Measurements from ENCODE around the gene PKIB.
"Not testable (repeated sequence)": the region's sequence is repeated elsewhere in the genome, so short reads cannot be mapped to it uniquely, and the experiment has no call there.

PKIB gene

GRCh38 chr6:122609881-122610689 is at the start of gene PKIB:
PKIB (plus strand) TSS chr6:122610405; CDS start chr6:122717795, 107,390 bp downstream.
- Histone ChIP-seq H3K9me3 (ENCODE audit: control insufficient read depth, insufficient read depth, low read length) (no peaks in the 10 kb centered on the region), H3K4me1 (ENCODE audit: insufficient read depth, low read length) (no peaks in the 10 kb centered on the region), H3K9ac (ENCODE audit: low read depth, low read length) (peak within 1 kb of the TSS; percentile 66; the same call in 1 of the 2 replicates), H3K36me3 (ENCODE audit: insufficient read depth, low read length) (no peaks in the 10 kb centered on the region)

- Histone ChIP-seq H3K4me1 (ENCODE audit: insufficient read depth, low read length) (0 out of 2 replicates have a peak, but pooled peaks cover 4% of the 10 kb centered on the region), H3K36me3 (ENCODE audit: insufficient read depth, low read length) (0 out of 2 replicates have a peak, but pooled peaks cover 5% of the 10 kb centered on the region), H3K9me3 (ENCODE audit: control insufficient read depth, insufficient read depth, low read length) (no peaks in the 10 kb centered on the region; the same call in 1 of the 2 replicates)
Measured at GRCh38 chr6:122563364-122564052, 46.7 kb upstream of the PKIB start.

GRCh38 chr6:122564230-122564629 is 46.0 kb upstream of the PKIB start:
- Histone ChIP-seq H3K9ac (ENCODE audit: low read depth, low read length) (no peak overlapping the region), H3K9me3 (ENCODE audit: control insufficient read depth, insufficient read depth, low read length) (no peaks in the 10 kb centered on the region; the same call in 1 of the 2 replicates), H3K36me3 (ENCODE audit: insufficient read depth, low read length) (0 out of 2 replicates have a peak, but pooled peaks cover 6% of the 10 kb centered on the region), H3K4me1 (ENCODE audit: insufficient read depth, low read length) (0 out of 2 replicates have a peak, but pooled peaks cover 4% of the 10 kb centered on the region)

More at GRCh38 chr6:122563364-122564052, 46.7 kb upstream of the PKIB start:
- no peak overlapping the region for H3K9ac ChIP-seq (ENCODE audit: low read depth, low read length)

- Histone ChIP-seq H3K4me1 (ENCODE audit: insufficient read depth, low read length) (0 out of 2 replicates have a peak, but pooled peaks cover 4% of the 10 kb centered on the region), H3K9me3 (ENCODE audit: control insufficient read depth, insufficient read depth, low read length) (peaks cover 4% of the 10 kb centered on the region), H3K36me3 (ENCODE audit: insufficient read depth, low read length) (0 out of 2 replicates have a peak, but pooled peaks cover 6% of the 10 kb centered on the region), H3K9ac (ENCODE audit: low read depth, low read length) (no peak overlapping the region)
Measured at GRCh38 chr6:122565708-122566107, 44.5 kb upstream of the PKIB start.

- Histone ChIP-seq H3K9me3 (ENCODE audit: control insufficient read depth, insufficient read depth, low read length) (peaks cover 9% of the 10 kb centered on the region), H3K36me3 (ENCODE audit: insufficient read depth, low read length) (0 out of 2 replicates have a peak, but pooled peaks cover 6% of the 10 kb centered on the region), H3K9ac (ENCODE audit: low read depth, low read length) (no peak overlapping the region), H3K4me1 (ENCODE audit: insufficient read depth, low read length) (0 out of 2 replicates have a peak, but pooled peaks cover 4% of the 10 kb centered on the region)
Measured at GRCh38 chr6:122567034-122567433, 43.2 kb upstream of the PKIB start.

GRCh38 chr6:122568350-122568749 is 41.9 kb upstream of the PKIB start:
- H3K9me3 ChIP-seq (ENCODE audit: control insufficient read depth, insufficient read depth, low read length), result peaks cover 12% of the 10 kb centered on the region
- H3K9ac ChIP-seq (ENCODE audit: low read depth, low read length), result no peak overlapping the region
- no peaks in the 10 kb centered on the region for H3K4me1 ChIP-seq (ENCODE audit: insufficient read depth, low read length)
- H3K36me3 ChIP-seq (ENCODE audit: insufficient read depth, low read length), result 0 out of 2 replicates have a peak, but pooled peaks cover 6% of the 10 kb centered on the region

- H3K4me1 ChIP-seq (ENCODE audit: insufficient read depth, low read length), result no peaks in the 10 kb centered on the region
- H3K9ac ChIP-seq (ENCODE audit: low read depth, low read length), result no peak overlapping the region
- peaks cover 12% of the 10 kb centered on the region for H3K9me3 ChIP-seq (ENCODE audit: control insufficient read depth, insufficient read depth, low read length)
- 0 out of 2 replicates have a peak, but pooled peaks cover 6% of the 10 kb centered on the region for H3K36me3 ChIP-seq (ENCODE audit: insufficient read depth, low read length)
Measured at GRCh38 chr6:122568797-122569221, 41.4 kb upstream of the PKIB start.

GRCh38 chr6:122569230-122569771 is 40.9 kb upstream of the PKIB start:
- H3K36me3 ChIP-seq (ENCODE audit: insufficient read depth, low read length), result 0 out of 2 replicates have a peak, but pooled peaks cover 6% of the 10 kb centered on the region
- no peaks in the 10 kb centered on the region for H3K4me1 ChIP-seq (ENCODE audit: insufficient read depth, low read length)
- peaks cover 12% of the 10 kb centered on the region for H3K9me3 ChIP-seq (ENCODE audit: control insufficient read depth, insufficient read depth, low read length)
- no peak overlapping the region for H3K9ac ChIP-seq (ENCODE audit: low read depth, low read length)

- no peaks in the 10 kb centered on the region for H3K4me1 ChIP-seq (ENCODE audit: insufficient read depth, low read length)
- peaks cover 15% of the 10 kb centered on the region for H3K9me3 ChIP-seq (ENCODE audit: control insufficient read depth, insufficient read depth, low read length)
- H3K9ac ChIP-seq (ENCODE audit: low read depth, low read length), result no peak overlapping the region
- 0 out of 2 replicates have a peak, but pooled peaks cover 6% of the 10 kb centered on the region for H3K36me3 ChIP-seq (ENCODE audit: insufficient read depth, low read length)
Measured at GRCh38 chr6:122571888-122572287, 38.3 kb upstream of the PKIB start.

GRCh38 chr6:122576888-122577287 is 33.3 kb upstream of the PKIB start:
- Histone ChIP-seq H3K9ac (ENCODE audit: low read depth, low read length) (no peak overlapping the region), H3K9me3 (ENCODE audit: control insufficient read depth, insufficient read depth, low read length) (peaks cover 6% of the 10 kb centered on the region), H3K36me3 (ENCODE audit: insufficient read depth, low read length) (no peaks in the 10 kb centered on the region), H3K4me1 (ENCODE audit: insufficient read depth, low read length) (no peaks in the 10 kb centered on the region)

GRCh38 chr6:122578961-122579360 is 31.2 kb upstream of the PKIB start:
- Histone ChIP-seq H3K4me1 (ENCODE audit: insufficient read depth, low read length) (no peaks in the 10 kb centered on the region), H3K9me3 (ENCODE audit: control insufficient read depth, insufficient read depth, low read length) (peaks cover 3% of the 10 kb centered on the region; the same call in 1 of the 2 replicates), H3K9ac (ENCODE audit: low read depth, low read length) (no peak overlapping the region), H3K36me3 (ENCODE audit: insufficient read depth, low read length) (no peaks in the 10 kb centered on the region)

- no peaks in the 10 kb centered on the region for H3K4me1 ChIP-seq (ENCODE audit: insufficient read depth, low read length)
- no peaks in the 10 kb centered on the region; the same call in 1 of the 2 replicates for H3K9me3 ChIP-seq (ENCODE audit: control insufficient read depth, insufficient read depth, low read length)
- H3K36me3 ChIP-seq (ENCODE audit: insufficient read depth, low read length), result no peaks in the 10 kb centered on the region
- H3K9ac ChIP-seq (ENCODE audit: low read depth, low read length), result no peak overlapping the region
Measured at GRCh38 chr6:122580737-122581136, 29.5 kb upstream of the PKIB start.

GRCh38 chr6:122589115-122589514 is 21.1 kb upstream of the PKIB start:
- Histone ChIP-seq H3K4me1 (ENCODE audit: insufficient read depth, low read length) (no peaks in the 10 kb centered on the region), H3K36me3 (ENCODE audit: insufficient read depth, low read length) (no peaks in the 10 kb centered on the region; the same call in 1 of the 2 replicates), H3K9me3 (ENCODE audit: control insufficient read depth, insufficient read depth, low read length) (no peaks in the 10 kb centered on the region; the same call in 1 of the 2 replicates), H3K9ac (ENCODE audit: low read depth, low read length) (no peak overlapping the region)

- not testable (repeated sequence) for H3K9me3 ChIP-seq (ENCODE audit: control insufficient read depth, insufficient read depth, low read length); H3K36me3 ChIP-seq (ENCODE audit: insufficient read depth, low read length); H3K9ac ChIP-seq (ENCODE audit: low read depth, low read length); H3K4me1 ChIP-seq (ENCODE audit: insufficient read depth, low read length)
Measured at GRCh38 chr6:122598295-122598694, 11.9 kb upstream of the PKIB start.
